ENCODE results near the gene EFNA3. TPM values are rescaled to one million over a fixed set of nuclear protein-coding genes. Genes with fewer than 3 reads are reported as not detected.

The EFNA3 gene
- total RNA-seq, 1 experiment from 2014 or later, result 23.5 TPM

- H3K27ac ChIP-seq (ENCODE audit: low read length), result no peak within 1 kb of the TSS
- ATAC-seq (no peak), DNase-seq (no peak)
- peaks cover 8% of the 10 kb centered on the region for H3K4me1 ChIP-seq (ENCODE audit: insufficient read depth, low read length)
- H3K79me2 ChIP-seq (ENCODE audit: low read length), result no peaks in the 10 kb centered on the region
- no peak within 1 kb of the TSS for H2AFZ ChIP-seq (ENCODE audit: low read length)
- no peaks in the 10 kb centered on the region for H3K9me2 ChIP-seq (replicated peaks; ENCODE audit: low read length)
- H3K9me3 ChIP-seq (ENCODE audit: low read length), result no peaks in the 10 kb centered on the region
- no peaks in the 10 kb centered on the region for H4K20me1 ChIP-seq (ENCODE audit: low read length)
- no peaks in the 10 kb centered on the region for H3F3A ChIP-seq (ENCODE audit: low read length, unreplicated experiment)
- no peaks in the 10 kb centered on the region for H3K27me3 ChIP-seq (ENCODE audit: low read length)
- CTCF ChIA-PET, result no interaction called here
- H3K36me3 ChIP-seq (ENCODE audit: low read depth, low read length), result no peaks in the 10 kb centered on the region
- POLR2A ChIA-PET (ENCODE audit: unreplicated experiment), result no interaction called here
- H3K4me2 ChIP-seq (ENCODE audit: low read length), result no peak within 1 kb of the TSS
- BruUV-seq (replicated peaks), result no TSS peak
- no peak for TF ChIP-seq CTCF (conservative IDR thresholded peaks at IDR 0.05; ENCODE audit: low read depth, low read length)
- intact Hi-C loops (cut with micrococcal nuclease), result no loop called here
- no peak within 1 kb of the TSS for H3K4me3 ChIP-seq (ENCODE audit: low read length)
- H3K9ac ChIP-seq (ENCODE audit: low read length), result no peak within 1 kb of the TSS
These were observed 45.1 kb upstream of the EFNA3 start, which contains the start of the genes DCST1 and DCST2 for GRCh38 chr1:155033524-155033923. Gene DCST1, plus strand, starts transcription at chr1:155033824. Its CDS starts 213 bp downstream, at chr1:155034037. Gene DCST2, minus strand, starts transcription at chr1:155033781. Its CDS starts 80 bp downstream, at chr1:155033701.

GRCh38 chr1:155034318-155035208, 44.1 kb upstream of the EFNA3 start:
- Histone ChIP-seq H3K9ac (ENCODE audit: low read length) (no peak overlapping the region), H4K20me1 (ENCODE audit: low read length) (no peaks in the 10 kb centered on the region), H3K9me2 (replicated peaks; ENCODE audit: low read length) (no peaks in the 10 kb centered on the region), H3K27me3 (ENCODE audit: low read length) (no peaks in the 10 kb centered on the region), H3K79me2 (ENCODE audit: low read length) (no peaks in the 10 kb centered on the region), H3K4me1 (ENCODE audit: insufficient read depth, low read length) (peaks cover 18% of the 10 kb centered on the region), H3K36me3 (ENCODE audit: low read depth, low read length) (no peaks in the 10 kb centered on the region), H3K4me2 (ENCODE audit: low read length) (no peak overlapping the region), H3F3A (ENCODE audit: low read length, unreplicated experiment) (no peaks in the 10 kb centered on the region), H3K4me3 (ENCODE audit: low read length) (no peak overlapping the region), H3K9me3 (ENCODE audit: low read length) (no peaks in the 10 kb centered on the region), H3K27ac (ENCODE audit: low read length) (no peak overlapping the region), H2AFZ (ENCODE audit: low read length) (no peak overlapping the region)
- ATAC-seq (no peak), DNase-seq (no peak)
- intact Hi-C loops (cut with micrococcal nuclease), result no loop called here
- ChIA-PET CTCF (no interaction called here), POLR2A (ENCODE audit: unreplicated experiment) (no interaction called here)
- TF ChIP-seq EZH2 (IDR thresholded peaks at IDR 0.05; ENCODE audit: low read length, unreplicated experiment) (no peak), CTCF (conservative IDR thresholded peaks at IDR 0.05; ENCODE audit: low read depth, low read length) (no peak), EZH2phosphoT487 (IDR thresholded peaks at IDR 0.05; ENCODE audit: borderline replicate concordance, low read length) (no peak)
- BruUV-seq (replicated peaks), result no TSS peak

GRCh38 chr1:155035936-155036335, 42.7 kb upstream of the EFNA3 start:
- no peak for ATAC-seq
- no TSS peak for BruUV-seq (replicated peaks)
- TF ChIP-seq EZH2phosphoT487 (IDR thresholded peaks at IDR 0.05; ENCODE audit: borderline replicate concordance, low read length), result no peak
- no peak for TF ChIP-seq EZH2 (IDR thresholded peaks at IDR 0.05; ENCODE audit: low read length, unreplicated experiment)
- TF ChIP-seq CTCF (conservative IDR thresholded peaks at IDR 0.05; ENCODE audit: low read depth, low read length), result no peak

More at GRCh38 chr1:155035936-155036335, 42.7 kb upstream of the EFNA3 start:
- Histone ChIP-seq H3K4me1 (ENCODE audit: insufficient read depth, low read length) (peaks cover 18% of the 10 kb centered on the region), H3K9me2 (replicated peaks; ENCODE audit: low read length) (no peaks in the 10 kb centered on the region), H3F3A (ENCODE audit: low read length, unreplicated experiment) (no peaks in the 10 kb centered on the region), H3K4me3 (ENCODE audit: low read length) (no peak overlapping the region), H2AFZ (ENCODE audit: low read length) (no peak overlapping the region), H3K9me3 (ENCODE audit: low read length) (no peaks in the 10 kb centered on the region), H3K4me2 (ENCODE audit: low read length) (no peak overlapping the region), H3K79me2 (ENCODE audit: low read length) (no peaks in the 10 kb centered on the region), H3K27me3 (ENCODE audit: low read length) (no peaks in the 10 kb centered on the region), H3K9ac (ENCODE audit: low read length) (no peak overlapping the region), H3K36me3 (ENCODE audit: low read depth, low read length) (no peaks in the 10 kb centered on the region), H3K27ac (ENCODE audit: low read length) (no peak overlapping the region), H4K20me1 (ENCODE audit: low read length) (no peaks in the 10 kb centered on the region)
- intact Hi-C loops (cut with micrococcal nuclease), result no loop called here
- no peak for DNase-seq
- ChIA-PET POLR2A (ENCODE audit: unreplicated experiment) (no interaction called here), CTCF (no interaction called here)

Measured in PC-3 (cell line).